Neural cell (in vitro differentiated cells): ENCODE data around the gene ALOX12B.

Experiments
- EP300 ChIP-seq: fragments of 450-650 bp; conservative IDR thresholded peaks from 2 replicates; pipeline ENCODE4 v1.6.1; 2014; ENCODE audit warnings: antibody characterized with exemption, mild to moderate bottlenecking, moderate library complexity; ENCODE audit not compliant: poor library complexity, severe bottlenecking
- EZH2 ChIP-seq: fragments of 200-600, 300-800 bp; shearing (Covaris generic), sonication (generic); IDR thresholded peaks from 2 replicates; pipeline ENCODE4 v1.6.1; 2014; ENCODE audit warnings: antibody characterized with exemption, low read length, borderline replicate concordance, mild to moderate bottlenecking; ENCODE audit not compliant: insufficient read depth, poor library complexity, severe bottlenecking
- POLR2AphosphoS5 ChIP-seq: IDR thresholded peaks from 2 replicates; pipeline ENCODE4 v1.6.1; 2012
- TF ChIP-seq, protein P1 (sequence below): fragments of 450-650 bp; IDR thresholded peaks from 2 replicates; pipeline ENCODE4 v1.5.1; 2014; ENCODE audit warnings: antibody characterized with exemption, mild to moderate bottlenecking, moderate library complexity; ENCODE audit not compliant: poor library complexity, severe bottlenecking

- TF ChIP-seq, protein P1, sequence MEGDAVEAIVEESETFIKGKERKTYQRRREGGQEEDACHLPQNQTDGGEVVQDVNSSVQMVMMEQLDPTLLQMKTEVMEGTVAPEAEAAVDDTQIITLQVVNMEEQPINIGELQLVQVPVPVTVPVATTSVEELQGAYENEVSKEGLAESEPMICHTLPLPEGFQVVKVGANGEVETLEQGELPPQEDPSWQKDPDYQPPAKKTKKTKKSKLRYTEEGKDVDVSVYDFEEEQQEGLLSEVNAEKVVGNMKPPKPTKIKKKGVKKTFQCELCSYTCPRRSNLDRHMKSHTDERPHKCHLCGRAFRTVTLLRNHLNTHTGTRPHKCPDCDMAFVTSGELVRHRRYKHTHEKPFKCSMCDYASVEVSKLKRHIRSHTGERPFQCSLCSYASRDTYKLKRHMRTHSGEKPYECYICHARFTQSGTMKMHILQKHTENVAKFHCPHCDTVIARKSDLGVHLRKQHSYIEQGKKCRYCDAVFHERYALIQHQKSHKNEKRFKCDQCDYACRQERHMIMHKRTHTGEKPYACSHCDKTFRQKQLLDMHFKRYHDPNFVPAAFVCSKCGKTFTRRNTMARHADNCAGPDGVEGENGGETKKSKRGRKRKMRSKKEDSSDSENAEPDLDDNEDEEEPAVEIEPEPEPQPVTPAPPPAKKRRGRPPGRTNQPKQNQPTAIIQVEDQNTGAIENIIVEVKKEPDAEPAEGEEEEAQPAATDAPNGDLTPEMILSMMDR = peak; percentile 69
- TF ChIP-seq EP300 = no peak
- no peak for TF ChIP-seq EZH2
- TF ChIP-seq POLR2AphosphoS5 = no peak
Observed at GRCh38 chr17:8121681-8122421, 34.3 kb upstream of the ALOX12B start.
